Measurements from ENCODE around the gene GATAD2A. TPM values are rescaled to one million over a fixed set of nuclear protein-coding genes. Genes with fewer than 3 reads are reported as not detected.
A peak's percentile ranks its signal among the peaks of the same experiment; 100 is the strongest.

Gene GATAD2A
- total RNA-seq, 1 experiment from 2014 or later, result 126 TPM

DNA sequence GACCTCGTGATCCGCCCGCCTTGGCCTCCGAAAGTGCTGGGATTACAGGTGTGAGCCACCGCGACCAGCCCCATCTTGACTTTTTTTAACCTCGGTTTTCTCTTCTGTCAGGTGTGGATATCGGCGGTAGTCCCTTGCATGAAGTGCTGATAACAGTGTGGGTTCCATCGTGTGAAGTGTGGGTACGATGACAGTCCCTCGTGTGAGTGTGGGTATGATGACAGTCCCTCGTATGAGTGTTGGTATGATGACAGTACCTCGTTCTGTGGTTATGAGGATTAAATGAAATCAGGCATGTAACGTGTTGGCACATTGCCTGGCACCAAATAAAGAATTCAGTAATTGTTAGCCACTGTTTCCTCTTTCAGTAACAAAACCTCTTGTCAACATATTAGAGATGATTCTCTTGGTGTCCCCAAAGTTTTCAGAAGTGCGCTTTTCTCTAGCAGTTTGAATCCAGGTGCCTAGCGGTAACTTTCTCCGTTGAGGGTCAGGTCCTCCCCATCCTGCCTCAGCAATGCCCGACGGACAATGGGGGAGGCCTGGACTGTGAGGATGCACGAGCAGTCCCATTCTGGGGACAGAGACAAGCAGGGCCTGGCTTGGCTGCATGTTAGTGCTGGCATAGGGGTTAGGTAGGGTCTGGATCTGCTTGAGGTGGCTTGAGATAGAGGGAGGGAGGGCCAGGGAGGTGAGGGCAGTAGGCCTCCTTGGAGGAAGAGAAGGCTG lies 15.3 kb downstream of the GATAD2A start:
- CTCF ChIA-PET, result no interaction called here
- POLR2A ChIA-PET, result no interaction called here
- no peak for DNase-seq
- intact Hi-C loops (cut with micrococcal nuclease; ENCODE audit: unreplicated experiment), result no loop called here
- H3K27me3 ChIP-seq (replicated peaks; ENCODE audit: control insufficient read depth, insufficient read depth, low read length), result no peaks in the 10 kb centered on the region
- no TSS peak for BruUV-seq (replicated peaks)
- no peaks in the 10 kb centered on the region for H3K4me1 ChIP-seq
- peak overlapping the region; percentile 45 for H3K27ac Mint-ChIP-seq (ENCODE audit: unreplicated experiment)
- H3K36me3 ChIP-seq (ENCODE audit: control insufficient read depth, insufficient read depth, low read length), result no peaks in the 10 kb centered on the region
- H3K36me3 Mint-ChIP-seq (ENCODE audit: insufficient read depth, unreplicated experiment), result peaks cover 24% of the 10 kb centered on the region
- TF ChIP-seq, protein P1, sequence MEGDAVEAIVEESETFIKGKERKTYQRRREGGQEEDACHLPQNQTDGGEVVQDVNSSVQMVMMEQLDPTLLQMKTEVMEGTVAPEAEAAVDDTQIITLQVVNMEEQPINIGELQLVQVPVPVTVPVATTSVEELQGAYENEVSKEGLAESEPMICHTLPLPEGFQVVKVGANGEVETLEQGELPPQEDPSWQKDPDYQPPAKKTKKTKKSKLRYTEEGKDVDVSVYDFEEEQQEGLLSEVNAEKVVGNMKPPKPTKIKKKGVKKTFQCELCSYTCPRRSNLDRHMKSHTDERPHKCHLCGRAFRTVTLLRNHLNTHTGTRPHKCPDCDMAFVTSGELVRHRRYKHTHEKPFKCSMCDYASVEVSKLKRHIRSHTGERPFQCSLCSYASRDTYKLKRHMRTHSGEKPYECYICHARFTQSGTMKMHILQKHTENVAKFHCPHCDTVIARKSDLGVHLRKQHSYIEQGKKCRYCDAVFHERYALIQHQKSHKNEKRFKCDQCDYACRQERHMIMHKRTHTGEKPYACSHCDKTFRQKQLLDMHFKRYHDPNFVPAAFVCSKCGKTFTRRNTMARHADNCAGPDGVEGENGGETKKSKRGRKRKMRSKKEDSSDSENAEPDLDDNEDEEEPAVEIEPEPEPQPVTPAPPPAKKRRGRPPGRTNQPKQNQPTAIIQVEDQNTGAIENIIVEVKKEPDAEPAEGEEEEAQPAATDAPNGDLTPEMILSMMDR (IDR thresholded peaks at IDR 0.05; ENCODE audit: insufficient read depth in 1 of 2, low read depth in 1 of 2, low read length in 1 of 2, severe bottlenecking in 1 of 2, unreplicated experiment in 1 of 2), result no peak
- peaks cover 6% of the 10 kb centered on the region for H3K4me1 Mint-ChIP-seq (ENCODE audit: low read depth, unreplicated experiment)
- no peaks in the 10 kb centered on the region for H3K27me3 Mint-ChIP-seq (ENCODE audit: insufficient read depth, unreplicated experiment)
- no peaks in the 10 kb centered on the region for H3K9me3 Mint-ChIP-seq (ENCODE audit: unreplicated experiment)
- no peak overlapping the region for H3K4me3 ChIP-seq (ENCODE audit: low read depth, low read length)
- no peak overlapping the region for H3K4me3 Mint-ChIP-seq (ENCODE audit: unreplicated experiment)
- H3K9me3 ChIP-seq, result no peaks in the 10 kb centered on the region

DNA sequence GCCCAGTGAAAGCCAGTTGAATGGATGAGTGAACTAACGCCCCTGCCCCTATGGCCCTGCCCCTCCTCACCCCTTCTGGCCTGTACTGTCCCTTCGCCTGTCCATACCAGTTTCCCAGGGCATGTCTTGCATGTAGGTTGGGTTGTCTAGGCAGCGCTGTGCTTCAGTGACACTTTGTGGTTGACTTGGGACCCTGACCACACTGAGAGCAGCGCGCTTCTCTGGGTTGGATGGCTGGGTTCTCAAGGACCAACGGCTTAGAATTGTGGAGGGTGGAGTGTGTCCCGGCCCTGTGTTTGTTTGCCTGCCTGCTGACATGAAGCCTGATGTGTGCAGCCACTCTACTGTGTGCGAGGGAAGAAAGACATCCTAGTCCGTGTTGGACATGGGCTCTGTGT lies 15.8 kb downstream of the GATAD2A start:
- CTCF ChIA-PET, result no interaction called here
- H3K4me1 Mint-ChIP-seq (ENCODE audit: low read depth, unreplicated experiment), result peaks cover 6% of the 10 kb centered on the region

DNA sequence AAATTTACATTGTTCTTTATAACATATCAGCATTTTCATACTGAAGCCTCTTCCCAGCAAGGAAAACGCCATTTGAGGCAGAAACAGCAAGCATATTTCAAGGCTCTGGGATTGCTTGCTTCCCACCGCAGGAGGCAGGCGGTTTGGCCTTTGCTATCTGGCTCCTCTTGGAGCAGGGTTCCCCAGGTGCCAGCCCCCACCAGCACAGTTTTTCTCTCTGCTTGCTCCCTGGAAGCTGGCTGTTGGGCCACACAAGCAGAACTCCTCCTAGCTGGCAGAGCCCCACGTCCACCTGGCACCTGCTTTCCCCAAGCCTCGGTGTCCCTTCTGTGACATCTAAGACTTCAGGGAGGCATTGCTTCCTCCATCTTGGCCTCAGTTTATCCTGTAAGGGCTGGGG lies 16.7 kb downstream of the GATAD2A start:
- no peaks in the 10 kb centered on the region for H3K36me3 ChIP-seq (ENCODE audit: control insufficient read depth, insufficient read depth, low read length)
- BruUV-seq (replicated peaks), result no TSS peak
- H3K9me3 ChIP-seq, result no peaks in the 10 kb centered on the region
- no peaks in the 10 kb centered on the region for H3K27me3 Mint-ChIP-seq (ENCODE audit: insufficient read depth, unreplicated experiment)
- H3K4me1 Mint-ChIP-seq (ENCODE audit: low read depth, unreplicated experiment), result peaks cover 6% of the 10 kb centered on the region
- no peak overlapping the region for H3K4me3 ChIP-seq (ENCODE audit: low read depth, low read length)
- no peak for DNase-seq
- H3K4me3 Mint-ChIP-seq (ENCODE audit: unreplicated experiment), result no peak overlapping the region
- TF ChIP-seq, protein P1 (IDR thresholded peaks at IDR 0.05; ENCODE audit: insufficient read depth in 1 of 2, low read depth in 1 of 2, low read length in 1 of 2, severe bottlenecking in 1 of 2, unreplicated experiment in 1 of 2), result no peak
- no peak overlapping the region for H3K27ac Mint-ChIP-seq (ENCODE audit: unreplicated experiment)
- CTCF ChIA-PET, result no interaction called here
- no peaks in the 10 kb centered on the region for H3K9me3 Mint-ChIP-seq (ENCODE audit: unreplicated experiment)
- intact Hi-C loops (cut with micrococcal nuclease; ENCODE audit: unreplicated experiment), result no loop called here
- peaks cover 17% of the 10 kb centered on the region for H3K36me3 Mint-ChIP-seq (ENCODE audit: insufficient read depth, unreplicated experiment)
- POLR2A ChIA-PET, result no interaction called here
- H3K27me3 ChIP-seq (replicated peaks; ENCODE audit: control insufficient read depth, insufficient read depth, low read length), result no peaks in the 10 kb centered on the region
- no peaks in the 10 kb centered on the region for H3K4me1 ChIP-seq

More for the DNA sequence above, 15.8 kb downstream of the GATAD2A start:
- Mint-ChIP-seq H3K36me3 (ENCODE audit: insufficient read depth, unreplicated experiment) (peaks cover 18% of the 10 kb centered on the region), H3K9me3 (ENCODE audit: unreplicated experiment) (no peaks in the 10 kb centered on the region), H3K27ac (ENCODE audit: unreplicated experiment) (peak overlapping the region; percentile 45), H3K27me3 (ENCODE audit: insufficient read depth, unreplicated experiment) (no peaks in the 10 kb centered on the region), H3K4me3 (ENCODE audit: unreplicated experiment) (no peak overlapping the region)
- TF ChIP-seq, protein P1 (IDR thresholded peaks at IDR 0.05; ENCODE audit: insufficient read depth in 1 of 2, low read depth in 1 of 2, low read length in 1 of 2, severe bottlenecking in 1 of 2, unreplicated experiment in 1 of 2), result no peak
- DNase-seq, result no peak
- POLR2A ChIA-PET, result no interaction called here
- intact Hi-C loops (cut with micrococcal nuclease; ENCODE audit: unreplicated experiment), result no loop called here
- BruUV-seq (replicated peaks), result no TSS peak
- Histone ChIP-seq H3K9me3 (no peaks in the 10 kb centered on the region), H3K4me3 (ENCODE audit: low read depth, low read length) (no peak overlapping the region), H3K27me3 (replicated peaks; ENCODE audit: control insufficient read depth, insufficient read depth, low read length) (no peaks in the 10 kb centered on the region), H3K36me3 (ENCODE audit: control insufficient read depth, insufficient read depth, low read length) (no peaks in the 10 kb centered on the region), H3K4me1 (no peaks in the 10 kb centered on the region)
